ENCODE results near the gene NPM3.
"Not testable (repeated sequence)": the region's sequence is repeated elsewhere in the genome, so short reads cannot be mapped to it uniquely, and the experiment has no call there.

Gene NPM3

DNA sequence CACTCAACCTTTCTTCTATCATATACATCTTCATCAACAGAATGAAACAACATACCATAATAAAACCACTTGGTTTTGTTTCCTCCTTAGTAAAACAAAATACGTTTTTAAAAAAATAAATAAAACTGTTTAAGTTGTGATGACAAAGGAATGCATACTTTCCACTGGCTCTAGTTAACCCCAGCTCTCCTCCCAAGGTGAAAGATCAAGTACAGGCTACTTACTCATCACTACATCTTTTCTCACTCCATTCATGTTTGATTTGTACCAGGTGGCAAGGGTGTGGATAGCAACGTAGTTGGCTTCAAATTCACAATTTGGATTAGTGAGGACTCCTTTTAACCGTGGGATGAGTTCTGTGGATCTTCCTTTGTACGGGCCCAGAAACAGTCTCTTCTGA, 20.3 kb upstream of the NPM3 start:
- no peak for DNase-seq

DNA sequence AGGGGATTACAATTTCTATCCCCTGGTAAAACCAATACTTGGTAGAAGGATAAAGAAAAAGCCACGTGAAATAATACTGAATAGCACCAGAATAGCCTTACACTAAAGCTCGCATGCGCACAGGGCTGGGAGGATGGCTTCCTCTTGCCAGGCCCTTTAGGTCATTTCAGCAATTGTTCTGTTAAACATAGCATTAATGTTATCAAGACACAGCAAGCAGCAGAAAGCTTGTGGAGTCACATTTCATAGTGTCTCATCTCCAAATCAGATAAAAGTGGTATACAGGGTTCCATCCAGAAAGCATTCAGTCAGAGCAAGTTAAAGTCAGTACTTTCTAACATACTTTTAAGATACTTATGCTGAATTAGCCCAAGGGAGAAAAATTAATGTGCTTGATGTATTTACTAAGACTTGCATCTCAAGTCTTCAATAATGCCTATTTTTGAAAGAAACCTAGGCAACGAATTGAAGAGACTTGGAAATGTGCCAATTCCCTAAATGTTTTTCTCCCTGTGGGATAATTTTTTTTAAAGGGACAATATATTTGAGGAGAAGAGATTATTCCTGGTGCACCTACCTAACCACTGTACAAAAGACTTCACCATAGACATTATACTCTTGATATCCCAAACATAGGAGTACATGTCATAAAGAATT, 14.3 kb upstream of the NPM3 start:
- DNase-seq = no peak

DNA sequence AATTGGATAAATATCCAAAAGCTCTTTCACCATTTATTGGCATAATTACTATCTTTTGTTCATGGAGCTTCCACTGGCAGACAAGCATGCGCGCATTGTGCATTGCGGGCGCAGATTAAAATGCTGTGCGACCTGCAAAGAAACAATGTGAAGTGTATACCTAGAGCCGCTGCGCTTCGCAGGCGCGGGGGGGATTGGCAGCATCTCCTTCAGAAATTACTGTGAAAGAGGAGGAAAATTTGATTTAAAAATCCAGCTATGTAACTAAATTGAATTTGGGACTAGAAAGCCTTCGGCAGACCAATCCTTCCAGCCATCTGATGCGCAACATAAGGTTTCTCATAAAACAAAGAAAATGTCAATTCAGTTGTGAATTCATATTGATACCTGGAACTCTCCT, 10.3 kb upstream of the NPM3 start:
- no peak for DNase-seq

DNA sequence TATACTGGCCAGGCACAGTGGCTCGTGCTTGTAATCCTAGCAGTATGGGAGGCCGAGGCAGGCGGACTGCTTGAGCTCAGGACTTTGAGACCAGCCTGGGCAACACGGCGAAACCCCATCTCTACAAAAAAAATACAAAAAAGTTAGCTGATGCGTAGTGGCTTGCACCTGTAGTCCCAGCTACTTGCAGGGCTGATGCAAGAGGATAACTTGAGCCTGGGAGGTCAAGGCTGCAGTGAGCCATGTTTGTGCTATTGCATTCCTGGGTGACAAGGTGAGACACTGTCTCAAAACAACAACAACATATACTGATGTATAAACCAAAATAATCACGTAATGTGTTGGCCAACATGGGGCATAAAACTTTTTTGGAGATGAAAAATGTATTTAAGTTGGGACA, 6.4 kb upstream of the NPM3 start:
- DNase-seq = no peak

DNA sequence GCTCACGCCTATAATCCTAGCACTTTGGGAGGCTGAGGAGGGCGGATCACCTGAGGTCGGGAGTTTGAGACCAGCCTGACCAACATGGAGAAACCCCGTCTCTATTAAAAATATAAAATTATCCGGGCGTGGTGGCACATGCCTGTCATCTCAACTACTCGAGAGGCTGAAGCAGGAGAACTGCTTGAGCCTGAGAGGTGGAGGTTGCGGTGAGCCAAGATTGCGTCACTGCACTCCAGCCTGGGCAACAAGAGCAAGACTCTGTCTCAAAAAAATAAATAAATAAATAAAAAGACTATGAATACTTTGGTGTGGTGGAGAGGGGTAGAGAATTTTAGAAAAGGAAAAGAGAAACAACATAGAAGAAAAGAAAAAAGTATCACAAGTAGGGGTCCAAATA, 6.0 kb upstream of the NPM3 start:
- not testable (repeated sequence) for DNase-seq

DNA sequence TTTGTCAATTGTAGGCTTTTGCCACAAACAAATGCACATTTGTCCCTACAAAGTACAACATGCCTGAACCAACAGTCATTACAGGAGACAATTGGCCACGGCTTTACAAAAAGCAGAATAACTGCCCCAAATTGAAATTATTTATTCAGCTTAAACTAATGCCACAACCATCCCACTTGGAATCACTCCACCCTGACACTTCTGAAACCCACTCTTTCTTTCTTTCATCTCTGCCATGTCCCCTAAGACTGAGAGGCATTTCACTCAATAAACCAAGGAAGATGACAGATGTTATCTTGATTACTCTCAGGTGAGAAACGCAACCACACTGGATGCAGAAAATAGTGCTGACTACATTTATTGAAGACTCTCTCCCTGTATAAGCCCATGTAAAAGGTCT, 2.6 kb upstream of the NPM3 start:
- DNase-seq = no peak

DNA sequence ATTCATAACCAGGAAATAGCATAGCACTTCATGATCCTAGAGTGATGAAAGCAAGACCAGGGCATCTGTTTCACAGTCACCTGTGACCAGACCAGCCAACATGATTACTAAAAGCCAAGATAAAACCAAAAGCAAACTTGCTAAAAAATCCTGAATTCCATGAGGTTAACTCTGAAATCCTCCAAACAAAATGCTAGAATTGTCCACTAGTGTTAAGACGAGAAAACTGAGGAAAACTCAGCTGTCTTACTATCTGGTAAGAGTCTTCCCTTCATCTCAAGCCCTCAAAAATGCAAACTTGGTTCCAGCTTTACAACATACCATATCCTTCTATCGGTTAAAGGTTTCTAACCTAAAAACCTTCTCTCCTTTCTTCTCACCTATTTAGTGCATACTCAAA, 1.3 kb upstream of the NPM3 start:
- DNase-seq = no peak

DNA sequence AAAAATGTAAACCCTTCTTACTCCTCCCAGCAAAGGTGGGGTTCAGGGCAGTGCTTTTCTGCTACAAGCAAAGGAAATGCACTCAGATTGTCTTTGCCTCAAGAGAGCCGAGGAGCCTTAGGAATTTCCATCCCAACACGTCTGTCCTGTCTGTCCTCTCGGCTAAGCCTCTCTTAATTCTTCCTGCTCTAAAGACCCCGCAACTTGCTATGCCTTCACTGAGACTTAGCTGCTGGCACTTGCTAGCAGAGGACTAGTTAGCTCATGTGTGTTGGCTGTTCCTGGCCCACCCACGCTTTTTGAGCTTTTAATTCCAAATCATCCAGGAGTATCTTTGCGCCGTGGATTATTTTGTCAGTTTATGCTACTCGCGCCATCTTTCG, 481 bp upstream of the NPM3 start:
- no peak for DNase-seq

DNA sequence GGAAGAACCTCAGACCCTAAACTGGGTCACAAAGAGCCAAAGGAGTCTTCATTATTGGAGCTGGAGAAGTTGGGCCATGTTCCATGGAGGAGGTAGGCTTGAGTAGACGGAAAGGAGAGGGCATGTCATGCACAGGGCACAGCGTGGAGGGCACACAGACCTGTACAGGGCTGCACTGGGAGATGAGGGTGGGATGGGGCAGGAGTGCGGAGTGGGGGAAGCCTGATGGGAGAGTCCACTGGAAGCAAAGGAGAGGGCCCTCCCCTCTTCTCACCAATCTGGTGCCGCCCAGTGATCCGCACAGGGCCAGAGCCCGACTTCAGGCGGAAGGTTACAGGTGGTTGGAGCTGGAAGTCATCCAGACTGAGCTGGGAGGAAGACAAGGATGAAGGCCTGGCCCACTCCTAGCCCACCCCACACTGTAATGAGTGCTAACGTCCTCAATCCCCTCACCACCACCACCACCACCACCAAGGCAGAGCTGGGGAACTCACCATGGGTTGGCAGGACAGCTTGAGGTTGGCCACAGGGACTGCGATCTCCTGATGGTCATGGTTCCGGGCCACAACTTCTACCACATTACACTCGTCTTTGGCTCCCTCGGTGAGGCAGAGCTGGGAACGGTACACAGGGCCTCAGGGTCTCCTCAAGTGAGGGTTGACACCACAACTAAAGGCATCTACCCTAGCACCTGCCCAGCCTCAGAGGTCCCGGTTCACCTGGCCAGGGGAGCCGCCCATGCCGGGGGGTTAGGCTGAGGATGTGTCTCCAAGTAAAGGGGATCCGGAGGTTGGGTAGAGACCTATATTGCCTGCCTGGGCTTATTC, 1.0 kb downstream of the NPM3 start:
- no peak for DNase-seq

DNA sequence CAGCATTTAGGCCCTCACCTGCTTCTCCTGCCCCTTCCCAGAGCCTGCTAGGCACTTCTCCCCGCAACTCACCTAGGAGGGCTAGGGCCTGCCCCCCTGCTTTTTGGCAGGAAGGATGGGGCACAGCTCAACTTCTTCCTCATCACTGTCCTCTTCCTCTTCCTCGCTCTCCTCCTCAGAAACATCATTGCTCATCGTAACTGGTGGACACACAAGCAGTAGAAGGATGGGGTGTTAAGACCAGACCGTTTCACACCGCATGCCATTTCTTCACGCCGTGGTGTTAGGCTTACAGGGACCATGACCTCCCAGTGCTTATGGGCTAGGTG, 1.6 kb downstream of the NPM3 start:
- DNase-seq = no peak

DNA sequence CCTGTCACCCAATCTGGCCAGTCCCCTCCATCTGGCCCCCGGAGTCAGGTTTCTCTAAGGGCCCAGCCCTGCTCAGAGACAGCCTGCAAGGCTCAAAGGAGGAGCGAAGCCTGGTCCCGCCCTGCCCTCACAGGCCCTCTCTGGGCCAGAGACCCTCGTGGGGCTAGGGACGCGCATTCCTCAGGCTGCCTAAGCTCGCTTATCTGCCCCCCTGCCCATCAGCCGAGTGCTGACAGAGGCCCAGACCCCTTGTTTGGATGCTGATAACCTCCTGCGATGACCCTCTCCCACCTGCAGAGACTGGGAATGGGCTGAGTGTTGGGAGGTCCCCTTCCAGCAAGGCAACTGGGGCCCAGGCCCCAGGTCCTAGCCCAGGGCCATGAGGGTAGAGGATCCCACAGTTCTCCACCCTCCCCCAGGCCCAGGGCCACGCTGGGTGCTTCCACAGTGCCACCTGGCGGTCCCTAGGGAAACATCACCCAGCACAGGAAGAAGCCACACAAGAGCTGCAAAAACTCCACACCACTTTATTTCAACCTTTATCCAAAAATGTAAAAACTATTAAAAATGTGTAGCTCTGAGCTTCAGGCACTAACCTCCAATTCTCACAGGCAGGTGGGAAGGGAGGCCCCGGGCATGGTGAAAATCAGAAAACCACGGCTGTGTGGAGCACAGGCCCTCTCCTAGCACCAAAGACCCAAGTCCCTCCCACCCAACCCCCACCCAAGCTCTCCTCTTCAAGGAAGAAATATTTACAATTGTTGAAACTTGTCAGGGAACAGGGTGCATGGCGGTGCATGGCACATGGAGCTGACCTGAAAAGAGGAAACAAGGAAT, 2.2 kb downstream of the NPM3 start:
- DNase-seq = peak; percentile 51

DNA sequence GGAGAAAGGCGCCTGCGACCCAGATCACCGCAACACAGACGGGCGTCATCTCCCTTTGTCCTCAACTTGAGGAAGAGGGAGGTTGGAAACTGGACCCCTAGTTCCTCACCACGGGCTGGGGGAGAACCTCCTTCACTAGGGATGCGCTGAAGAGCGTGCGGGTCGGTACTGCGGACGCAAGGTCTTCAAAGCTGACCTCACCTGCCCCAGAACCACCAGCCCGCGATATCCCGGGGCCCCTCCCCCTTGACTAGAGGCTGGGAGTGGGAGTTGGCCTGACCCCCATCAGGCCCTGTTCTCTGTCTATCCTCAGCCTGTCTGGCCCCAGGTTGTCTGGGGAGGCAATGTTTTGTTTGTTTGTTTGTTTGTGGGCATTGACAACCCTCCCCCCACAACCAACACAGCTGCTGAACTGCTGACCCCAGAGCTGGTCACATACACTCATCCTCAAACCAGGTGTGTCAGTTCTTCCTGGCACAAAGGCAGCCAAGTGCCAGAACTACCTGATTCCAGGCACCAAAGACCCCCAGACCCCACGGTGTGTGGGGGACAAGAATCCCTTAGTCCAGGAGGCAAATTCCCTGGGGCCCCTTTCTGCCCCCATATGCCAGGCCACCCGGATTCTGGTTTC, 2.9 kb downstream of the NPM3 start:
- DNase-seq = no peak

DNA sequence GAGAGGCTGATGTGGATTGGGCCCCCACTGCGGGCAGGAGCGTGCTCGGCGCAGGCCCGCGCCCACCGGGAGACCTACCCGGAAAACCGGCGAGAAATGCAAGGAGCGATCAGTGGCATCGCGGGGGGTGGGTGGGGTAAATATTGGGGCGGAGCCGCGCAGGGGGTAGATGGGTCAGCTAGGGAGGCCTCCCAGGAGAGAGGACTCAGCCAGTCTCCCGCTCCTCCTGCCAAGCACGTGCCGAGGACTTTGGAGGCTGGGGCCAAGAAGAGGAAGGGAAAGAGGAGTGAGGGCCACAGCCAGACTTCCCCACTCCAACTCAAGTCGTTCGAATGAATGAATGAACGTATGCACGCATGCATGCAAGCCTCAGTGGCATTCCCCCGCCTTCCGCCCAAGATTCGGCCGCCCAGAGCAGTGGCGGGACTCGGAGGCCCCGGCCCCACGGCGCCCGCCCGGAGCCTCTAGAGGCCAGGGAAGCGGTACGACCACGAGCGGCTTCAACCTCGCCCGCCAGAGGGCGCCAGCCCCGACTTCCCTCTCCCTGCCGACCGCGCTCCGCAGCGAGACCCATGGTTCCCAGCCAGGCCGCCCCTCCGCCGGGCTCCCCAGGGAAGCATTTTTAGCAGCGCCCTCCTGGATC, 3.6 kb downstream of the NPM3 start:
- peak; percentile 73 for DNase-seq

DNA sequence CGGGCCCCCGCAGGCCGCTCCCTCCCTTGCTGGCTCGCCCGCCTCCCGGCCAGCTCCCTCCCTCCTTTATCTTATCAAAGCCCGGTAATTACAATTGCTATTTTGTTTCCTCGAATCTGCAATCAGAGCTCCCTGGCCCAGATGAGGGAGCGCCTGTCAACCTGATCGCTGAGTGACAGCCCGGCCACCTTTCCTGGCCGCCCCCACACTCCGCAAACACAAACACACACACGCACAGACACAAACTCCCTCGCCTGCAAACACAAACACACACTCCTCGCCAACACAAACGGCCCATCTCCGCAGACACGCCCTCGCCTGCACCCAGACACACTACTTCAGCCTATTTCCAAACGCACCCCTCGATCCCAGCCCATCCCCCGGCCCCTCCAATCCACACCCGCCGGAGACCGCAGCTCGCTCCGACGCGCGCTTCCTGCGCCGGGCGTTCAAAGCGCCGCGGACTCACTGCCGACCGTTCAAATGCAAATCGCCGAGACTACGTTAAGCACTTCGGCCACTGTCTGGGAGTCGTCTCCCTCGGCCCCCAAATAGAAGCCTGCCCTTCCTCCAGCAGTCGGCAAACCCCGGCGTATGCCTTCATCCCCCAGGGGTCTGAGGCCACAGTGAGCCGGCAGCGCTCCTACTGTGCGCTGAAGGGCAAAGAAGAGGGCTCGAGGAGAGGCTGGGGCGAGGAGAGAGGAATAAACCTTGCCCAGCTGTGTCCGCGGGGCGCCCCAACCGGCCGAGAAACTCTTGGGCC, 4.3 kb downstream of the NPM3 start:
- DNase-seq = peak; percentile 28

DNA sequence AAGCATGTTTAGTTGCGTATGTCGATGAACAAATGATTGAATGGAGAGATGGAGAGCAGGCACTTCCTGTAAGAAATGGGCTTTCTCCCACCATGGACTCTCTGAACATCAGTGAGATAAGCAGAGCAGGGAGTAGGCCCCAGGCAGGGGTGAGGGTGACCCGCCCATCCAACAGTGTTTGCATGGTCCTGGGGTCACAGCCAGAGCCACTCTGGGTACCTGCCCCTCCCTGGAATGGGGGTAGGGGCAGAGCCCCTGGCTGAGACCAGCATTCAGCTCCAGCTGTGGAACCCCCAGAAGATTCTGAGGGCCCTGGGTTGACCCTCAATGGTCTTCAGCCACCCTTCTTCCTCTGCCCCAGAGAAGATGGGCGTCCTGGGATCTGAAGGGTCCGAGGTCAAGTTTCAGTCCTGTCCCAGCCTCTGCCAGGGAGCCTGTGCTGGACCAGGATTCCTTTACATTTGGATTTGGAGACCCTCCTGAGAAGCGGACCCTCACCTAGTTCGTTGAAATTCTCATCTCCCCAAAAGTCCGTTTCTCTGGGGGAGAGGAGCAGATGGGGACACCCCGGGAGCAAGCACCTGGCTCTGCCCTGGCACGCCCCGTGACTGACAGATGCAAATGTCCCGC, 5.0 kb downstream of the NPM3 start:
- no peak for DNase-seq

DNA sequence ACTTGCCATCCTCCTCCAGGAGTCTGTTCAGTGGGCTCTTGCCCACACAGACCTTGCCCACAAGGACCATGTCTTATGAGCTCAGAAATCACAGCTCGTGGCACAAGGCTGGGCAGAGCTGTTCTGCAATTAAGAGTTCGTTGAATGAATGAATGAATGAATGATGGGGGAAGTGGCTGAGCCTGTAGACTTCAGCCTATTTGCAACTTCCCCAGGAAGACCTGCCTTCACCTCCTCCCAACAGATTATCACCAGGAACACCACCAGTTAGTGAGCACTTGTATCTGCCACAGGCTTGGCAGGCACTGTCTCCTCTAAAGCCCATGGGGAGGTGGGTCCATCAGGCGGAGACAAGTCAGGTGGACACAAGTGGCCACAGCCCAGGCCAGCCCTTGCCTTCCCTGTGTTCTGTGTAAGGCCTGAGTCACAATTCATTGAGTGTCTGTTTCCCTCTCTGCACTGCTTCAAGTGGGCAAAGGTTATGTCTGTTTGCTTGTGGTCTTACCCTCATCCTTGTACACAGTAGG, 5.6 kb downstream of the NPM3 start:
- no peak for DNase-seq

DNA sequence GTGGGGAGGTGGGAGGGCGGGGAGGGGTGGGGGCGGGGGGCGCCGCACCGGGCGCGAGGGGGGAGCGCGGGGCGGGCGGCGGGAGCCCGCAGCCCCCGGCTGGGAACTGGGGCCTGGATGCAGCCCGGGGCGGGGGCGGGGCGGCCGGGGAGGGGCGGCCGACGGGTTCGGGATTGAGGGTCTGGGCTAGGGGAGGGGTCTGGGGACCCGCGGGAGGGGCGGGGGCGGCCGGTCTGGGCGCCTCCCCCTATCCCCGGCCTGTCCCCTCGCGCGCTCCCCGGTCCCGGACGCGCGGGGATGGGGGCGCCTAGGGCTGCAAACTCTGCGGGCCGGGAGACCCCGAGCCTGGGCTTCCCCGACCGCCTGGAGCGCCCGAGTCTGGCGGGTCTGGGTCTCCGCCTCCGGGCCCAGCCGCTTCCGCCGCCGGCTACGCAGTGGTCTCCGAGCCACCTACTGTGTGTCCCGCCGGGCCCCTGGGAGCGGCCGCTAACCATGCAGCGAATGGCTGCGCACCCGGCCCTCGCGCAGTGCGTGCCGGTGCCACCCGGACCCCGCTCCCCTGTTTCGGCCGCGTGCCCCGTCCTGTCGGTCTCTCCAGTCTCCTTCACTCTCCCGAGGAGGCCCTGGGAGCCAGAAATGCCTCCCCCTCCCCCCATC, 7.0 kb downstream of the NPM3 start:
- DNase-seq = no peak

DNA sequence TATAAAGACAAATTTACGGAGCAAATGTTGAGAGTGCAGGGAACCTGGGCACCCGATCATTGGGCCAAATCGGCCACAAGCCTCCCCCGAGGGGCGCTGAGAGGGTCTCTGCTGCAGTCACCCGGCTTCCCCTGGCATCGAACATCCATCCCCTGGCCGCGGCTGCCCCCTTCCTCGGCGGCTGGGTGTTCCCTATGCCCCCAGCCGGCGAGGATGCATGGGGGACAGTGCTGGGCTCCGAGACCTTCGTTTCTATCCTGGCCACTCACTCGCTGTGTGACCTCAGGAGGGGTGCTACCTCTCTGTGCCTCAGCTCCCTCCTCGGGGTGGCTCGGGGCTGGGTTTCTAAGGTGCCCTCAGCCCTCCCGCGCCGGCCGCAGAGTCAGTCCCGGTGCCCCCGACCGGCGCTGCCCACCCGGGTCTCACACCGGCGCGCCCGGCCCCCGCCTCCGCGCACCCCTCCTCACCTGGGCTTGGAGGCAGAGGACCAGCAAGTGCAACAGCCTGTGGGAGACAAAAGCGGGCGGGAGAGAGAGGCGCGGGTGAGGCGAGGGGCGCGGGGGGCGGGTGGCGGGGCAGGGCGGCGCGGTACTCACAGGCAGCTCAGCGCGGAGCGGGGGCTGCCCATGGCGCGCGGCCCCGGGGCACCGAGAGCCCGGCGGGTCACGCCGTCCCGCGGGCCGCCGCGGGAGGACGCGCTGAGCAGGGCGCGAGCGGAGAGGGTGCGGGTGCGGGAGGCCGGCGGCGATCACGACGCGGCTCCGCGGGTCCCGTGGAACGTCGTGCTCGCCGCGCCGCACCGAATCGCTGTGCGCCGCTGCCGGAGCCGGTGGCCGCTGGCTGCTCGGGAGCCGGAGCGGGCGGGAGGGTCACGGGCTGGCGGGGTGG, 7.7 kb downstream of the NPM3 start, which contains the start of gene FGF8:
Gene FGF8, minus strand, starts transcription at position 842 of the 888 bp plus-strand sequence. Its CDS starts 214 bp downstream, at position 628.
- no peak for DNase-seq

DNA sequence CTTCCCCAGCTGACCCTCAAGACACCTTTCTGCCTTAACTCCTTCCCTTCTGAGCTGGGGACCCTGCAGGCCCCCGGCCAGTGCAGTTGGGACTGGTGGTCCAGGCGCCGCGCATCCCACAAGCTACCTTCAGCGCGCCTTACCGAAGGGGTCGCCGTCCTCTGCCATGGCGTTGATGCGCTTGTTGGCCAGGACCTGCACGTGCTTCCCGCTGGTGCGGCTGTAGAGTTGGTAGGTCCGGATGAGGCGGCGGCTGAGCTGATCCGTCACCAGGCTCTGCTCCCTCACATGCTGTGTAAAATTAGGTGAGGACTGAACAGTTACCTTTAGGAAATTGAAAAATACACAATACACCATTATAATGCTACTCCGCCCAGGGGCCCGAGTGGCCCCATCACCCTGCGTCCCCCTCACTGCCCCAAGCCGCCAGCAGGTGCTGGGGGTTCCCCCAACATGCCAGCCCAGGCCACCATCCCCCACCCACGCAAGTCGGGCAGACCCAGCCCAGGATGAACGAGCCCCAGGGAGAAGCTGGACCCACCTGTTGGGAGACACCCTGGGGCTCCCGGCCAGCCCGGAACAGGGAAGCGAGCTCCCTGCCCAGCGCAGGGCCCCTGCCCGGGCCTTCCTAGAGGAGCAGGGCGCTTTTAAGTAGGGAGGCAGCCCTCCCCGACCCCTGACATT, 8.5 kb downstream of the NPM3 start:
- no peak for DNase-seq
